ACC112 (cell line): Measurements from ENCODE around the gene ANK3.
A peak's percentile ranks its signal among the peaks of the same experiment; 100 is the strongest.

ENCODE experiments used
- H2AFZ ChIP-seq: fragments of 200-600 bp; sonication (generic); one replicate; pipeline ENCODE4 v1.6.0; 2017; ENCODE audit warnings: antibody characterized with exemption, low read length; ENCODE audit not compliant: unreplicated experiment
- H3K27ac ChIP-seq: fragments of 200-600 bp; sonication (generic); 2 replicates; pipeline ENCODE4 v1.5.1; 2014; ENCODE audit warnings: low read depth, mild to moderate bottlenecking, antibody characterized with exemption, low read length, moderate library complexity
- H3K27me3 ChIP-seq: fragments of 200-600 bp; sonication (generic); 2 replicates; pipeline ENCODE4 v1.6.1; 2014; ENCODE audit warnings: mild to moderate bottlenecking, antibody characterized with exemption, low read length, moderate library complexity, mixed read lengths; ENCODE audit not compliant: insufficient read depth
- H3K36me3 ChIP-seq: fragments of 200-600 bp; sonication (generic); 2 replicates; pipeline ENCODE4 v1.6.1; 2016; ENCODE audit warnings: mild to moderate bottlenecking, antibody characterized with exemption, low read length, moderate library complexity, mixed read lengths; ENCODE audit not compliant: insufficient read depth
- H3K4me1 ChIP-seq: fragments of 200-600 bp; sonication (generic); one replicate; pipeline ENCODE4 v1.6.1; 2016; ENCODE audit warnings: low read length, mixed read lengths; ENCODE audit not compliant: insufficient read depth, unreplicated experiment, control insufficient read depth
- H3K4me3 ChIP-seq: fragments of 200-600 bp; sonication (generic); 2 replicates; pipeline ENCODE4 v1.5.1; 2014; ENCODE audit warnings: mild to moderate bottlenecking, low read depth, low read length
- H3K79me2 ChIP-seq: fragments of 200-600 bp; sonication (generic); one replicate; pipeline ENCODE4 v1.6.0; 2016; ENCODE audit warnings: low read length; ENCODE audit not compliant: control insufficient read depth, unreplicated experiment, insufficient read depth

ANK3 gene

GRCh38 chr10:60185421-60185820, 204.3 kb downstream of the ANK3 start:
- no peak overlapping the region for H3K27ac ChIP-seq
- no peak overlapping the region for H3K4me3 ChIP-seq
- no peaks in the 10 kb centered on the region for H3K79me2 ChIP-seq
- no peak overlapping the region for H2AFZ ChIP-seq
- no peaks in the 10 kb centered on the region for H3K36me3 ChIP-seq
- peaks cover 11% of the 10 kb centered on the region for H3K4me1 ChIP-seq
- no peaks in the 10 kb centered on the region for H3K27me3 ChIP-seq

- Histone ChIP-seq H3K27me3 (no peaks in the 10 kb centered on the region), H3K27ac (peak overlapping the region; percentile 23; the same call in 1 of the 2 replicates), H3K4me3 (no peak overlapping the region), H3K79me2 (no peaks in the 10 kb centered on the region), H3K4me1 (peaks cover 11% of the 10 kb centered on the region), H2AFZ (peak overlapping the region; percentile 88), H3K36me3 (no peaks in the 10 kb centered on the region)
Observed at GRCh38 chr10:60182691-60183090, 207.0 kb downstream of the ANK3 start.

GRCh38 chr10:60176925-60177324, 212.8 kb downstream of the ANK3 start:
- Histone ChIP-seq H3K4me3 (no peak overlapping the region), H3K36me3 (no peaks in the 10 kb centered on the region), H3K27ac (no peak overlapping the region), H3K4me1 (no peaks in the 10 kb centered on the region), H3K79me2 (no peaks in the 10 kb centered on the region), H3K27me3 (no peaks in the 10 kb centered on the region), H2AFZ (no peak overlapping the region)

- no peaks in the 10 kb centered on the region for H3K79me2 ChIP-seq
- H2AFZ ChIP-seq: no peak overlapping the region
- H3K36me3 ChIP-seq: no peaks in the 10 kb centered on the region
- H3K4me1 ChIP-seq: no peaks in the 10 kb centered on the region
- H3K4me3 ChIP-seq: no peak overlapping the region
- no peaks in the 10 kb centered on the region for H3K27me3 ChIP-seq
- no peak overlapping the region for H3K27ac ChIP-seq
Observed at GRCh38 chr10:60175441-60175971, 214.2 kb downstream of the ANK3 start.

- Histone ChIP-seq H3K4me3 (no peak overlapping the region), H2AFZ (no peak overlapping the region), H3K27me3 (no peaks in the 10 kb centered on the region), H3K4me1 (peaks cover 3% of the 10 kb centered on the region), H3K79me2 (no peaks in the 10 kb centered on the region), H3K27ac (no peak overlapping the region), H3K36me3 (no peaks in the 10 kb centered on the region)
Observed at GRCh38 chr10:60172363-60172990, 217.2 kb downstream of the ANK3 start.

GRCh38 chr10:60171436-60172013, 218.2 kb downstream of the ANK3 start:
- H3K27me3 ChIP-seq: no peaks in the 10 kb centered on the region
- no peak overlapping the region for H3K27ac ChIP-seq
- H3K4me3 ChIP-seq: no peak overlapping the region
- no peak overlapping the region for H2AFZ ChIP-seq
- peaks cover 4% of the 10 kb centered on the region for H3K4me1 ChIP-seq
- no peaks in the 10 kb centered on the region for H3K79me2 ChIP-seq
- no peaks in the 10 kb centered on the region for H3K36me3 ChIP-seq

- H3K79me2 ChIP-seq: no peaks in the 10 kb centered on the region
- no peak overlapping the region for H3K4me3 ChIP-seq
- no peaks in the 10 kb centered on the region for H3K27me3 ChIP-seq
- H3K36me3 ChIP-seq: no peaks in the 10 kb centered on the region
- H2AFZ ChIP-seq: no peak overlapping the region
- H3K27ac ChIP-seq: no peak overlapping the region
- H3K4me1 ChIP-seq: peaks cover 4% of the 10 kb centered on the region
Observed at GRCh38 chr10:60170250-60170649, 219.4 kb downstream of the ANK3 start.

- no peaks in the 10 kb centered on the region for H3K27me3 ChIP-seq
- peaks cover 4% of the 10 kb centered on the region for H3K4me1 ChIP-seq
- H3K4me3 ChIP-seq: no peak overlapping the region
- H3K27ac ChIP-seq: no peak overlapping the region
- H3K36me3 ChIP-seq: no peaks in the 10 kb centered on the region
- no peak overlapping the region for H2AFZ ChIP-seq
- no peaks in the 10 kb centered on the region for H3K79me2 ChIP-seq
Observed at GRCh38 chr10:60169111-60169510, 220.6 kb downstream of the ANK3 start.

GRCh38 chr10:60167050-60167449, 222.6 kb downstream of the ANK3 start:
- Histone ChIP-seq H3K27me3 (no peaks in the 10 kb centered on the region), H3K4me1 (peaks cover 4% of the 10 kb centered on the region), H3K4me3 (peak overlapping the region; percentile 72), H3K79me2 (no peaks in the 10 kb centered on the region), H3K27ac (no peak overlapping the region), H3K36me3 (no peaks in the 10 kb centered on the region), H2AFZ (peak overlapping the region; percentile 96)

GRCh38 chr10:60163786-60164185, 225.9 kb downstream of the ANK3 start:
- no peak overlapping the region for H3K27ac ChIP-seq
- peaks cover 4% of the 10 kb centered on the region for H3K4me1 ChIP-seq
- no peaks in the 10 kb centered on the region for H3K79me2 ChIP-seq
- H2AFZ ChIP-seq: no peak overlapping the region
- no peak overlapping the region for H3K4me3 ChIP-seq
- H3K27me3 ChIP-seq: no peaks in the 10 kb centered on the region
- H3K36me3 ChIP-seq: no peaks in the 10 kb centered on the region

GRCh38 chr10:60162631-60163030, 227.0 kb downstream of the ANK3 start:
- H3K79me2 ChIP-seq: no peaks in the 10 kb centered on the region
- H3K27ac ChIP-seq: no peak overlapping the region
- peaks cover 2% of the 10 kb centered on the region for H3K4me1 ChIP-seq
- H2AFZ ChIP-seq: no peak overlapping the region
- no peaks in the 10 kb centered on the region for H3K36me3 ChIP-seq
- no peak overlapping the region for H3K4me3 ChIP-seq
- no peaks in the 10 kb centered on the region for H3K27me3 ChIP-seq
